Activated naive CD4-positive, alpha-beta T cell (primary cell): ENCODE data around the gene ZMYM4.

Source experiments
- DNase-seq, 4 experiments: peaks; one replicate each; lab custom pipeline; 2025; lab: John Stamatoyannopoulos, UW

The ZMYM4 gene

DNA sequence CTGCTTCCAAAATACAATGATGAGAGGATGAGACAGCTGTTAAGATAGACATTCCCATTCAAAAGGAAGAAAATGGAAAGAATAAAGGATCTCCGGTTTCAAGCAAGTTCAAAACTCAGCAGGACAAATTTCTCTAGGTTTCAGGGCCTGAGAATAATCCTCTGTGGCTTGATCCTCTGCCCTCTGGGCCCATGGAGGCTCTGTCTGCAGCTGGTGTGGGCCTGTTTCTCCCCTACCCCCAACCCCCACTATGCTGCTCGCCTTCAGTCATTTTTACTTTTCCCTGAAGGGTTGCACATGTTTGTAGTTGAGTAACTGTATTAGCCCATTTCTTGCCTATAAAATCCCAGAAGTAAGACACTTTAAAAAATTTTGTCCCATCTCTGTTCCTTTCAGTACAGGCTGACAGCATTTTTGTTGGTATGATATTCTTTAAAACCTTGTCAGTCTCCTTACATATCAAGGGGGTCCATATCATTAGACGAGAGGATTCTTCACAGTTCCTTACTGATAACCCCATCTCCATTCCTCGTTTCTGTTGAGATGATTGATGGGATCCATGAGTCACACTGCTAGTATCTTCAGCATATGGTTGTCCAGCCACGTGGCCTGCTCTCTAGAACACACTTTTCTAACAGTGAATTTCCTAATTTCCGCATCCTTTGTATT, 10.5 kb downstream of the ZMYM4 start:
- DNase-seq = no peak

DNA sequence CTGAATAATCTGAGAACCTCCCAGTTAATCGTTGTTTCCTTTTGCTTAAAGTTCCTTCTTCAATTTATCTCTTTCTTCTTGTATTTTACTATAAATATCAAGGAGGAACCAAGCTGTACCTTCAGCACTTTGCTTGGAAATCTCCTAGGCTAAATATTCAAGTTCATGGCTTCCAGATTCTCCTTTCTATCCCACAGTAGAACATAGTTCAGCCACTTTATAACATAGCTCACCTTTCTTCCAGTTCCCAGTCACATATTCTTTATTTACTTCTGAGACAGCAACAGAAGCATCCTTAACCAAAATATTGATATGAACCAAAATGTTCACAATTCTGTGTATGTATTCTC, 11.0 kb downstream of the ZMYM4 start:
- DNase-seq = no peak

DNA sequence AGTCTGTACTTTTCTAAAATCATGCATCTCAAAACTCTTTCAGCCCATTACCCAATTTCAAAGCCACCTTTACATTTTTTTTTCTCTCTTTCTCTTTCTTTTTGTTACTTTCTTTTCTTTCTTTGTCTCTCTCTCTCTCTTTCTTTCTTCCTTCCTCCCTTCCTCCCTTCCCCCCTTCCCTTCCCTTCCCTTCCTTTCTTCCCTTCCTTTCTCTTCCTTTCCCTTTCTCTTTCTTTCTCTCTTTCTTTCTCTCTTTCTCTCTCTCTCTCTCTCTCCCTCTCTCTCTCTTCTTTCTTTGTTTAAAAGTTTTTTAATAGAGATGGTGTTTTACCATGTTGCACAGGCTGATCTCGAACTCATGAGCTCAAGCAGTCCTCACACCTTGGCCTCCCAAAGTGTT, 11.5 kb downstream of the ZMYM4 start:
- DNase-seq = no peak

DNA sequence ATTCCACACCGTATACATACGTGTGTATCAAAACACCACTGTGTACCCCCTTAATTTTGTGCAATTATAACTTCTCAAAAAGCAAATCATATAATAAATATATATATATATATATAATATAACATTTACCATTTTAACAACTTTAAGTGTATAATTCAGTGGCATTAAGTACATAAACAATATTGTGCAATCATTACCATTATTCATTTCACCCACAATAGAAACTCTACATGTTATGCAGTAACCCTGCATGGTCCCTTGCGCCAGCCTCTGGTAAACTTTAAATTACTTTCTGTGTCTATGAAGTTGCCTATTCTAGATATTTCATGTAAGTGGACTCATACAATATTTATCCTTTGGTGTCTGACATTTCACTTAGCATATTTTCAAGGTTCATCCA, 13.1 kb downstream of the ZMYM4 start:
- no peak for DNase-seq

DNA sequence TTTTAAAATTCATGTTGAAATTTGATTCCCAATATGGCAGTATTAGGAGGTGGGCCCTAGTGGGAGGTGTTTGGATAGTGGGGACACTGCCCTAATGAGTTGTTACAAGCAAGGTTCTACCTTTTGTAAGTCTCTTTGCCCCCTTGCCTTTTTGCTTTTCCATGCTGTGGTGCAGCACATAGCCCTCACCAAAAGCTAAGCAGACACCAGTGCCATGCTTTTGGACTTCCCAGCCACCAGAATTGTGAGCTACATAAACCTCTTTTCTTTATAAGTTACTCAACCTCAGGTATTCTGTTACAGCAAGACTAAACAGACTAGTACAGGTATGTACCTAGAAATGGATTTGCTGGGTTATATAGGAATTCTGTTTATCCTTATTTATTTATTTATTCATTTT, 13.7 kb downstream of the ZMYM4 start:
- no peak for DNase-seq

DNA sequence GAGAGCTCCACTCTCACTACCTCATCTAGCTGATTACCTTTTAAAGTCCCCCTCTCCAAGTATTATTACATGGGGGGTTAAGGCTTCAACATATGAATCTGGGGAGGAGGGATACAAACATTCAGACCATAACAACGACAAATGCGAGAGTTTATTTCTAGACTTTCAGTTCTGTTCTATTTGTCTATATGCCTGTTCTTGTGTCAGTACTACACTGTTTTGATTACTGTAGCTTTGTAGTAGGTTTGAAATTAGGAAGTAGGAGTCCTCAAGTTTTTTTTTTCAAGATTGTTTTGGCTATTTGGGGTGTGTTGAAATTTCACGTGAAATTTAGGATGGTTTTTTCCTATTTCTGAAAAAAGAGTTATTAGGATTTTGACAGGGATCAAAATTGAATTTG, 16.3 kb downstream of the ZMYM4 start:
- no peak for DNase-seq

DNA sequence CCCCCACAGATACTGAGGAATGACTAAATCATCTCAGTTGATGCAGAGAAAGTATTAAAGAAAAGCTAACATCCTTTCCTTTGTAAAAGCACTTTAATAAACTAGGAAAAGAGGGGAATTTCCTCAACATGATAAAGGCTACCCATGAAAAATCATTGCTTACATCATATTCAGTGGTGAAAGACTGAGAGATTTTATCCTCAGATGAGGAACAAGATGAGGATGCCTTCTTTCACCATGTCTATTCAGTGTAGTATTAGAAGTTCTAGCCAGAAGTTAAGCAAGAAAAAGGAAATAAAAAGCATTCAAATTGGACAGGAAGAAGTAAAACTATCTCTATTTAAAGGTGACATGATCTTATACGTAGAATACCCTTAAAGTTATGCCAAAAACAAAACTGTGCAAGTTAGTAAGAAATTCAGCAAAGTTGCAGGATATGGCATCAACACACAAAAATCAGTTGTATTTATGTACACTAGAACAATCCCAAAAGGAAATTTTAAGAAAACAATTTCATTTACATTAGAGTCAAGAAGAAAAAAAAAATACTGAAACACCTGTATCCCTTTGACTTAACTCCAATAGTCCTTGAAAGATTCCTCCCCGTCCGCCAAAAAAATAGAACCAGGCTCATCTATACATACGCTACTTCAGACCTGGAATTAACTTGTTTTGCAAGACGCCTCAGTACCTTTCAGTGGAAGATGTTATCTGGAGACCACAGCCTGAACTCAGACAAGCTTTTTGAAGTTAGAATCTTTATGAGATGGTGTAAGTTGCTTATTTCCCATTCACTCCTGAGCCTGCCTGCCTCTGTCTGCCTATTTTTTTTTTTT, 17.5 kb downstream of the ZMYM4 start:
- no peak for DNase-seq

DNA sequence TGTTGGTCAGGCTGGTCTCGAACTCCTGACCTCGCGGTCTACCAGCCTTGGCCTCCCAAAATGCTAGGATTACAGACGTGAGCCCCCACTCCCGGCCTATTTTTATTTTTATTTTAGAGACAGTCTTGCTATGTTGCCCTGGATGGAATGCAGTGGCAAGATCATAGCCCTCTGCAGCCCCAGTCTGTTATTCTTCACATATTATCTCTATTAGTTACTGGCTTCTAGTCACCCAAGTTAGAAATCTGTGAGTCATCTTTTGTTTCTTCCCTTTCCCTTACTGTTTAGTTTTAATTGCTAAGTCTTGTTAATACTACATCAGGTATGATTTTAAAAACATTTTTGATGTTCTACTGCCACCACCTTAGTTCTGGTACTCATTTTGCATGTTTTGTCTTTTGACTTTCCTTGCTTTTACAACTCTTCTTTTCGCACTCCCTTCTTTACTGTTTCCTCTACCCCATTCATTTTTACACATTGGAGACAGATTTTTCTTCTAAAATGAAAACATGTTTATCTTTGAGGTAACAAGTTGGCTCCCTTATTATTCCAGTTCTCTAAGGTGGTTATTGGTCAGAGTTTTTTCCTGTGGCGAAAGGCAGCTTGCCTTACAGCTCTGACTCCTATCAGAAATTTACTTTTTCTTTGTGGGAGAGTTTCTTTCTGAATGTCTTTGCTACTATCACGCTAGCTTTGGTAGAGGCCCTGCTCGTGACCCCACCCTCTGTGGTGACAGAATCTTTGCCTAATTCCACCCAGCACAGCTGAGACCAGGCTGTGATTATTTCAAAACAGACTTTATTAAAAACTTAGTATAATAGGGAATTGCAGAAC, 19.5 kb downstream of the ZMYM4 start:
- DNase-seq = no peak

DNA sequence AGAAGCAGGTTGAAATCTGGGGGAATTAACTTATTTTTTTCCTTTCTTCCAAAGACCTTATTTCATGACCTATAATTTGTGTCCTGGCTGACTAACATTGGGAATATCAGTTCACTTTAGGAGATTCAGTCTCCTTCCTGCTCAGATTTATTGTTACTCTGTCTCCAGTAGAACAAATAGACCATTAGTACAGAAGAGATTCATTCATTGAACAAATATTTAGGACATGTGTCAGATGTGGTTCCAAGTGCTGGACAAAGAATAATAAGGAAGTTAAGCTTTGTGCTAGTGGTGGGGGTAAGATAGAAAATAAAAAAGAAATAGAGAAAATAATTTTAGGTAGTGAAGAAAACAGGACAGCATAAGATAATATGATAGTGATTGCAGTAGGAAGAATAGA, 20.3 kb downstream of the ZMYM4 start:
- no peak for DNase-seq

DNA sequence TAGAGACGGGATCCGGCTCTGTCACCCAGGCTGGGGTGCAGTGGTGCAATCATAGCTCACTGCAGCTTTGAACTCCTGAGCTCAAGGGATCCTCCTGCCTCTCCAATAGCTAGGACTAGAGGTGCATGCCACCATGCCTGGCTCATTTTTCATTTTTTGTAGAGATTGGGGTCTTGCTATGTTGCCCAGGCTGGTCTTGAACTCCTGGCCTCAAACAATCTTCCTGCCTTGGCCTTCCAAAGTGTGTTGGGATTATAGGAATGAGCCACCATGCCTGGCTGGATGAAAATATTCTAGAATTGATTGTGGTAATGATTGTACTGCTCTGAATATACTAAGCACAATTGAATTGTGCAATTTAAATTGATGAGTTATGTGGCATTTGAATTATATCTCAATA, 21.9 kb downstream of the ZMYM4 start:
- DNase-seq = no peak

DNA sequence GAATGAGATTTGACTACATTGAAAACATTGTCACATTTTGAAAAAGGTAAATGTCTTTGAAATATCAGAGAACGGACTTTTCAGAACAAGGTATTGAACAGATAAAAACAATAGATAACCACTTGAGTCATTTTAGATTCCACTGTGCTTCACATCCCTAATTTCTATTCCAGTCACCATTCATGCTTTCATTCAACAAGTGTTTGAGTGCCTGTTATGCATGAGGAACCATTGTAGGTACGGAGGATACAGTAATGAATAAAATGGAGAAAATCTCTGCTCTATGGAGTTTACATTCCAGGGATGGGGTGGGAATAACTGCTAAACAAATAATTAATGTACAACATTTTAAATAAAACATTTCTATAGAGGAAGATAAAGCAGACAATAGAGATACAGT, 26.3 kb downstream of the ZMYM4 start:
- DNase-seq = no peak

DNA sequence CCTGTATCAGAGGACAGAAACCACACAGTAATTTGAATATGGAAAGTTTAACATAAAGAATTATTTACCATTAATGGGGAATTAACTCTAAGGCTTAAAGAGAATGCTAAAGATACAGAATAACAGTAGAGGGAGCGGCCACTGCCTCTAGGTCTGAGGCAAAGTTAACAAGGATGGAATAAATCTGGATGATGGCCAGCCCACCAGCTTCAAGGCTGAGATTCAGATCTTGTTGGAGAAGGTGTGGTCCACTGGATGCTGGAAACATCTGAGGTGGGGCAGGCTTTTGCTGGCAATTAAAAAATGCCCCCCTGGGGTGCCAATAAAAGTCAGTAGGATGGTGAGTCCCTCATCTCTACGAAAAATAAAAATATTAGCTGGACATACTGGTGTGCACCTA, 29.4 kb downstream of the ZMYM4 start:
- DNase-seq = no peak

DNA sequence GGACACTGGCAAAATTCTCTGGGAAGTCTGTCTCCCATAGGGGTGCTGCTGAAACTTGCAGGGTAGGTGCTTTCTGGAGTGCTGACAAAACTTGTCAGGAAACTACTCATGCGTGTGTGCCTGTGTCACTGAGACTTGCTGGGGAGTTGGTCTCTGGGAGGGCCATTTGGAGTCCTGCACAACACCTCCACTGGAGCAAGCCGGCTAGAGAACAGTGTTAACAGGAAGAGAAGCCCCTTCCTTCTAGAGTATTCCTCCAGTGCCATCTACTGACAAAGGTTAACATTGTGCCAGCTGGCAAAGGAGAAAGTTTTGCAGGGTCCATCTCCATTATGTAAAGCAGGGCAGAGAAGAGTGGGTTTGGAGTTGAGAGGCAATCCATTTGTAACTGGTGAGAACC, 30.0 kb downstream of the ZMYM4 start:
- no peak for DNase-seq

DNA sequence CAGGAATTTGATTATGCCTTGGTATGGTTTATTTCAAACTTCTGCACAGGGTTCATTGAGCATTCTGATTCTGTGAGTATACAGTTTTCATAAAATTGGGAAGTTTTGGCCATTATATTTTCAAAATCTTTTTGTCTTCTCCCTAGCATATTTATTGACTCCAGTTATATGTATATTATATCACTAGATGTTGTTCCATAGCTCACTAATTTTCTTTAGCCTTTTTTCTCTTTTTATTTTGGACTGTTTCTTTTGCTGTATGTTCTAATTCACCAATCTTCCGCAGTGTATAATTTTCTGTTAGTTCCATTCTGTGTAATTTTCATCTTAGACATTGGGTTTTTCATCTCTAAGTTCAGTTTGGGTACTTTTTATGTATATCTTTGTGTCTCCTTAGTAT, 31.9 kb downstream of the ZMYM4 start:
- no peak for DNase-seq

DNA sequence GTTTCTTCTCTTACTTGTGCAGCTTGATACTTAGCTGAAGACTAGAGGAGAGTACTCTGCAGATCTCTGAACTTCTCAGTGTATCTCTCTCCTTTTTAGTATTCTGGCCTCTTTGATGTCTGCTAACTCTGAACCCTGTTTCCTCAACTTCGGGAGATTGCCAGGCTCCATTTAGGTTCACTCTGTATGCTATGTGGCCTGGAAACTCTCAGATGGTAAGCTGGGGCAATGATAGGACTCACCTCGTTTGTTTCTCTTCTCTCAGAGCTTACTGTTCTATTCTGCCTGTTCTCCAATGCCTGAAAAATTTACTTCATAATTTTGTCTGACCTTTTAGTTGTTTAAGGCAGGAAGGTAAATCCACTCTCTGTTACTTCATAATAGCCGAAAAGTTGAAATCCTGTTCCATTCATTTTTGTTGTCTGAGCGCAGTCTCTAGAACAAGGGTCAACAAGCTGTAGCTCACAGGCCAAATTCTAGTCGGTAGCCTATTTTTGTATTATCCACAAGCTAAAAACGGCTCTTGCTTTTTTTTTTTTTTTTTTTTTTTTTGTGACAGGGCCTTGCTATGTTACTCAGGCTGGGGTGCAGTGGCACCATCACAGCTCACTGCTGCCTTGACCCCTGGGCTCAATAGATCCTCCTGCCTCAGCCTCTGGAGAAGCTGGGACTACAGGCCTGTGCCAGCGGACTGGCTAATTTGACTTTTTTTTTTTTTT, 33.3 kb downstream of the ZMYM4 start:
- no peak for DNase-seq

DNA sequence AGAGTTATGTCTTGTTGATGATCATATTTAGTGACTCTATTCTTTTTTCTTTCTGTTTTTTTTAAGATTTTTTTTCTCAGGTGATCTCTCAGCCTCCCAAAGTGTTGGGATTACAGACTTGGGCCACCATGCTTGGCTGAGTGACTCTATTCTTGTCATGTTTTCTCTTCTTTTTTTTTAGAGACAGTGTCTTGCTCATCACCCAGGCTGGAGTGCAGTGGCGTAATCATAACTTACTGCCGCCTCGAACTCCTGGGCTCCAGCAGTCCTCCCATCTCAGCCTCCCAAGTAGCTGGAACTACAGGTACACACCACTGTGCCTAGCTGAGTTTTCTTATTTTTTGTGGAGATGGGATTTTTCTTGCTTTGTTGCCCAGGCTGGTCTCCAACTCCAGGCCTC, 36.9 kb downstream of the ZMYM4 start:
- DNase-seq = no peak

DNA sequence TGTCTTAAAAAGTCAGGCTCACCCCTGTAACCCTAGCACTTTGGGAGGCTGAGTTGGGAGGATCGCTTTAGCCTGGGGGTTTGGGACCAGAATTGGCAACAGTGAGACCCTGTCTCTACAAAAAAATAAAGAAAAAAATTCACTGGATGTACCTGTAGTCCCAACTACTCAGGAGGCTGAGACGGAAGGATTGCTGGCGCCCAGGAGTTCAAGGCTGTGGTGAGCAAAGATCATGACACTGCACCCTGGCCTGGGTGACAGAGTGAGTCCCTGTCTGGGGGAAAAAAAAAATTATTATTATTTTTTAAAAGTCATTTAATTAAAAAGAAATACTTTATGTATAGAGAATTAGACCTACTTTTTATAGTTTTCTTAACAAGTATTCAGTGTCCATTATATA, 47.1 kb downstream of the ZMYM4 start:
- no peak for DNase-seq

DNA sequence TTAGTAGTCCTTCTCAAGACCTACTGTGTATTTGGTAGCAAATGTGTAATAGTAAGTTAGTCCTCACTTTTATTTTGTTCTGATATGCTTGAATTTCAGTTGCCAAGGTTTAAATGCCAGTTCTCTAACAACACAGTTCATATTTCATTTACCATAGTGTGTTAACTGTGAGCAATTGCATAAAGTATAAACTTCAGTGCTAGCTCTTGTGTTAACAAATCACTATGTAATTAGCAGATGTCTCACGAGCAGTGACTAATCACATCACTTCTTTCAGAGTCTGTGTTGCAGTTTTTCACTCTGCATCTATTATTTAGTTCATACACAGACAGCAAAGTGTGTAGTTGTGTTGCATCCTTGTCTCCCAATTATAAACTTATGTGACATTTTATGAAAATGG, 47.8 kb downstream of the ZMYM4 start:
- DNase-seq = no peak

DNA sequence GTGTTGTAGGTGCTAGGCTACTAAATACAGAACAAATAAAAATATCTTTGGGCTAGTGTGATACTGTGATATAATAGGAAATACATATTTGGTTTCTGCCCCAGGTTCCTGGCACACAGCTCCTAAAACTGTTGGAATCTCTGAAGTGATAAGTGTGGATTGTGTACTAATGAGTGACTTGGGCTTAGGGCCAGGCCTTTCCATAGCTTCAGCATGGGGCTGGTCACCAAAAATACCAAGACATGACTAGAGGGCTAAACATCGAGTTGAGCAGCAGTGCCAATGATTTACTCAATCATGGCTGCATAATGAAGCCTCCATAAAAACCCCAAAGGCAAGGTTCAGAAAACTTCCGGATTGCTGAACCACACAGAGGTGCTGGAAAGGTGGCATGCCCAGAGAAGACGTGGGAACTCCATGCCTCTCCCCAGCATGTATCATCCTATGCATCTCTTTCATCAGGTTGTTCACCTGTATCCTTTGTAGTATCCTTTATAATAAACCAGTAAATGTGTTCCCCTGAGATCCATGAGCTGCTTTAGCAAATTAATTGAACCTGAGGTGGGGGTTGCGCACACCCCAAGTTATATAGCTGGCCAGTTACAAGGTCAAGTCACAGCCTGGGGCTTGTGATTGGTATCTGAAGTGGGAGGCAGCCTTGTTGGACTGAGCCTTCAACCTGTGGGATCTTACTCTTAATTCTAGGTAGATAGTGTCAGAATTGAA, 51.6 kb downstream of the ZMYM4 start:
- DNase-seq = no peak

DNA sequence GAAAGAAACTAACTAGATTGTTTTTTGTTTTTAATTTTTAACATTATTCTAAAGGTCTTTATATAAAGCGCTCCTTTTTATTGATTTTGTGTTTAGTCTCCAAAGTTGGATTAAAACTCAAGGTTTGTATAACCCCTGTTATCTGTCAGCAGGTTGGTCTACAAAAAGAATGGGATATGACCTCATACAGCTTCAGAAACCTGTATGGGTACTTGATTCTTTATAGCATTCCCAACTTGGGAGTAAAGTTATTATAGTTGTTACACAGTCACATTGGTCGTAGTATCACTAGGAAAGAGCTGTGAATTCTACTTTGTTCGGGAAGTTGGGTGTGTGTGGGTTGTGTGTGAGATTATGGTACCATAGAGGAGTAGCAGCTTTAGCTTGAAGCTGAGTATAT, 52.4 kb downstream of the ZMYM4 start:
- no peak for DNase-seq

DNA sequence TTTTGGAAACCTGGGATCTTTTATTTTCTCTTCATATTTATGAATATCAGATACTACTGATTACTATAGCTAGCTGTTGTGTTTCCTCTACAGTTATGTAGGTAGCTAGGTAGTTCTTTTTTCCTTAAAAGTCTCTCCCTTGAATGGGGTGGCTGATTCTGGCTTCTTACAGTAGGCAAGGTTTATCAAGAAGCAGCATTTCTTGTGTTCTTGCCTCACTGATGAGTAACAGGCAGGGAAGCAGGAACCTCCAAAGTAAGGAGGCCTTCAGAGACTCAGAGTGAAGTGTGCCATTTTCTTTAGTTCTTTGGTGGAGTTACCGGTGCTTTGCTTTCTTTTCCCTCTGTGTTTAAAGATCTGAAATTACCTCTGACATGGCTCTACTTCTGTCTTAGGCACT, 56.0 kb downstream of the ZMYM4 start:
- no peak for DNase-seq
